DMS53 treated with DMSO at 0.1 percent for 48 hours (cell line): ENCODE results near the gene ADGRD2.

Experiments
- DNase-seq: peaks from one replicate; lab custom pipeline; 2025; ENCODE audit not compliant: unreplicated experiment; lab: John Stamatoyannopoulos, UW

Gene ADGRD2

GRCh38 chr9:124495126-124496074 lies 45.1 kb downstream of the ADGRD2 start:
- no peak for DNase-seq

GRCh38 chr9:124496075-124496449 lies 45.8 kb downstream of the ADGRD2 start:
- DNase-seq = no peak

- no peak for DNase-seq
These were observed 46.2 kb downstream of the ADGRD2 start for GRCh38 chr9:124496463-124496862.

GRCh38 chr9:124497441-124497840 lies 47.2 kb downstream of the ADGRD2 start:
- no peak for DNase-seq

GRCh38 chr9:124498040-124498439 lies 47.8 kb downstream of the ADGRD2 start:
- DNase-seq = no peak

GRCh38 chr9:124498499-124499146 lies 48.4 kb downstream of the ADGRD2 start:
- DNase-seq = no peak

- no peak for DNase-seq
These were observed 49.0 kb downstream of the ADGRD2 start for GRCh38 chr9:124499216-124499615.

- no peak for DNase-seq
These were observed 50.0 kb downstream of the ADGRD2 start for GRCh38 chr9:124500028-124500795.

GRCh38 chr9:124500796-124501611 lies 50.8 kb downstream of the ADGRD2 start:
- DNase-seq = no peak

- no peak for DNase-seq
These were observed 51.6 kb downstream of the ADGRD2 start for GRCh38 chr9:124501771-124502320.

- DNase-seq = no peak
These were observed 52.8 kb downstream of the ADGRD2 start for GRCh38 chr9:124502711-124503702.

GRCh38 chr9:124503713-124504529 lies 53.7 kb downstream of the ADGRD2 start:
- no peak for DNase-seq

- no peak for DNase-seq
These were observed 54.3 kb downstream of the ADGRD2 start for GRCh38 chr9:124504530-124505005.

- no peak for DNase-seq
These were observed 55.0 kb downstream of the ADGRD2 start for GRCh38 chr9:124505006-124505900.

- no peak for DNase-seq
These were observed 55.7 kb downstream of the ADGRD2 start for GRCh38 chr9:124505901-124506346.

GRCh38 chr9:124506433-124506832 lies 56.2 kb downstream of the ADGRD2 start:
- DNase-seq = no peak
